SK-N-MC (cell line): ENCODE measurements around the gene ADIPOR2.

ENCODE experiments used
- DNase-seq: peaks from one replicate; pipeline ENCODE4 v3.0.0-alpha.2; 2011; ENCODE audit warnings: low read depth, low spot score
- H3K27ac ChIP-seq: fragments of 200-600 bp; sonication (generic); 2 replicates; pipeline ENCODE4 v1.5.1; 2016; ENCODE audit warnings: mixed run types
- H3K36me3 ChIP-seq: fragments of 200-600 bp; sonication (generic); 2 replicates; pipeline ENCODE4 v1.6.1; 2017; ENCODE audit warnings: antibody characterized with exemption, low read length, mixed read lengths; ENCODE audit not compliant: insufficient read depth
- H3K4me3 ChIP-seq: fragments of 200-600 bp; sonication (generic); 2 replicates; pipeline ENCODE4 v1.5.1; 2016
- H3K9ac ChIP-seq: fragments of 200-600 bp; sonication (generic); 2 replicates; pipeline ENCODE4 v1.8.0; 2017; ENCODE audit warnings: mixed run types, mixed read lengths; ENCODE audit not compliant: insufficient read length
- H3K9me3 ChIP-seq: fragments of 200-600 bp; sonication (generic); 2 replicates; pipeline ENCODE4 v1.6.1; 2017; ENCODE audit warnings: low read depth, mild to moderate bottlenecking, antibody characterized with exemption, low read length, moderate library complexity, mixed read lengths
- EZH2 ChIP-seq: fragments of 200-600 bp; sonication (generic); IDR thresholded peaks from one replicate; pipeline ENCODE4 v1.6.1; 2017; ENCODE audit warnings: antibody characterized with exemption
- FOXP2 ChIP-seq: optimal IDR thresholded peaks from 2 replicates; pipeline ENCODE3; 2011; ENCODE audit warnings: mild to moderate bottlenecking, moderate library complexity; ENCODE audit not compliant: insufficient read depth; ENCODE audit errors: extremely low read length, control extremely low read depth
- POLR2AphosphoS5 ChIP-seq: IDR thresholded peaks from 2 replicates; pipeline ENCODE4 v1.6.1; 2012; ENCODE audit warnings: mild to moderate bottlenecking, low read depth, low read length, borderline replicate concordance

The ADIPOR2 gene

GRCh38 chr12:1806301-1807086 is 115.6 kb downstream of the ADIPOR2 start:
- Histone ChIP-seq H3K4me3 (no peak overlapping the region), H3K27ac (no peak overlapping the region), H3K9ac (no peak overlapping the region), H3K9me3 (no peaks in the 10 kb centered on the region), H3K36me3 (no peaks in the 10 kb centered on the region)
- TF ChIP-seq EZH2 (no peak), POLR2AphosphoS5 (no peak), FOXP2 (no peak)
- DNase-seq = no peak

DNA sequence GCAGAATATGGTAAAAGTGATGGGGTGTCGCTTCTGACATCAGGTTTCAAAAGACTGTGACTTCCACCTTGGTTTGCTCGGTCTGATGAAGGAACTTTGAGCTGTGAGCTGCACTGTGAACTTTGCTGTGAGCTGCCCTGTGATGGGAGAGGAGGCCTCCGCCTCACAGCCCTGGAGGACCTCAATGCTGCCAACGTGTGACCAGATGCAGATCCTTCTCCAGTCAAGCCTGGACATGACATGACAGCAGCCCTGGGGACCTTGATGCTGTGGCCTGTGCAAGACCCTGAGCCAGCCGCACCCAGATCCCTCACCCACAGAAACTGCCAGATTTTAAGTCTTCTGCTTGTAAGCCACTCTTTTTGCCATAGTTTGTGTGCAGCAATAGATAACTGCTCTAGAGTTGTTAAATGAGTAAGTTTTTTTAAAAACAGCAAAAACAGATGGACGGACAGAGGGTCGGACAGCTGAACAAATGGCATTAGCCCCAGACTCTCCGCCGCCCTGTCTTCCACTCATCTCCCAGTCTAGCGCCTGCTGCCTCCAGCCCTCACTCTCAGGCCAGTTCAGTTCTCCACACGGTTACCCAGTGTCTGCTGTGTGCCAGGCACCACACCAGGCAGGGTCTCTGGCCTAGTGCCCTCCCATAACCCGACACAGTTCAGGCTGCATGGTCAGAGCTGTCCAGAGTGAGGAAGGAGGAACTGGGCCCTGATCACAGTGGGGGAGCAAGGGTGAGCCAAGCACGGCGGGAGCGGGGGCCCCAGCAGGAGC is 116.4 kb downstream of the ADIPOR2 start:
- no peaks in the 10 kb centered on the region for H3K9me3 ChIP-seq
- TF ChIP-seq EZH2 (no peak), FOXP2 (no peak), POLR2AphosphoS5 (no peak)
- no peak overlapping the region for H3K4me3 ChIP-seq
- DNase-seq = no peak
- no peaks in the 10 kb centered on the region for H3K36me3 ChIP-seq
- no peak overlapping the region for H3K27ac ChIP-seq
- no peak overlapping the region for H3K9ac ChIP-seq

- no peaks in the 10 kb centered on the region for H3K36me3 ChIP-seq
- no peak overlapping the region for H3K9ac ChIP-seq
- no peaks in the 10 kb centered on the region for H3K9me3 ChIP-seq
- no peak overlapping the region for H3K27ac ChIP-seq
- TF ChIP-seq FOXP2 (no peak), EZH2 (no peak), POLR2AphosphoS5 (no peak)
- no peak overlapping the region for H3K4me3 ChIP-seq
- no peak for DNase-seq
Measured at GRCh38 chr12:1808036-1808797, 117.3 kb downstream of the ADIPOR2 start.

GRCh38 chr12:1808798-1809480 is 118.1 kb downstream of the ADIPOR2 start:
- Histone ChIP-seq H3K9me3 (no peaks in the 10 kb centered on the region), H3K4me3 (no peak overlapping the region), H3K36me3 (no peaks in the 10 kb centered on the region), H3K9ac (no peak overlapping the region), H3K27ac (no peak overlapping the region)
- DNase-seq = no peak
- TF ChIP-seq FOXP2 = no peak
- no peak for TF ChIP-seq POLR2AphosphoS5
- no peak for TF ChIP-seq EZH2

- TF ChIP-seq EZH2 = no peak
- no peaks in the 10 kb centered on the region for H3K9me3 ChIP-seq
- DNase-seq = no peak
- H3K36me3 ChIP-seq = no peaks in the 10 kb centered on the region
- no peak overlapping the region for H3K9ac ChIP-seq
- H3K27ac ChIP-seq = no peak overlapping the region
- H3K4me3 ChIP-seq = no peak overlapping the region
Measured at GRCh38 chr12:1809591-1810190, 118.8 kb downstream of the ADIPOR2 start.

DNA sequence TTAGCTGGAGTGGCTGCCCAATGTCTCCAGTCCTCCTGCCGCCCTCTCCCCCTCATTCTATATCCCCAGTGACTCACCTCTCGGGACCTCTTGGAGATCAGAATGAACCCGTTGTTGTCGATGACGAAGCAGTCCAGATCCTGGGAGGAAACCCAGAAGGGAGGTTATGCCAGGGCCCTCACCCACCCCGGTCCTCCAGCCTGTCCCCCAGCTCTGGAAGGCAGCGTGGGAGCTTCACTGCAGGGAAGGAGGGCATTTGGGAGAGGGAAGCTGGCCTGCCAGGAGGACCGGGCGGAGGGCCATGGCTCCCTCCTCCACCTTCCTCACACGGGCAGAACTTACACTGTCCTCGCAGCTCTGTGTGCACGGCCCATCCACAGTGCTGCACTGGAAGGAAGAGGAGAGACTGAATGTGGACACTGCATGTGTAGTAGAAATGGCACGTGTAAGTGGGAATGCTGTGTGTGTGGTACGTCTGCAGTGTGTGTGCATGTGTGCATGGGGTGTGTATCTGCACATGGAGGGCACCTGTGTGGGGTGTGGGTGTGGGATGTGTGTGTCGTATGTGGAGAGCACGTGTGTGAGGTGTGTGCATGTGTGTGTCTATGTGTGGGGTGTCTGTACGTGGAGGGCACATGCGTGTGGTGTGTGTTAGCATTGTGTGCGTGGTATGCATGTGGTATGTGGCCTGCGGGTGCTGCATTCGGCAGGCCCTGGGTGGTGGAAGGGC is 119.5 kb downstream of the ADIPOR2 start:
- no peak for DNase-seq
- no peak overlapping the region for H3K4me3 ChIP-seq
- TF ChIP-seq EZH2 (no peak), FOXP2 (no peak), POLR2AphosphoS5 (no peak)
- H3K9ac ChIP-seq = no peak overlapping the region
- no peaks in the 10 kb centered on the region for H3K9me3 ChIP-seq
- H3K27ac ChIP-seq = no peak overlapping the region
- H3K36me3 ChIP-seq = no peaks in the 10 kb centered on the region

- no peak for TF ChIP-seq FOXP2
- no peak for TF ChIP-seq POLR2AphosphoS5
- no peak for TF ChIP-seq EZH2
- Histone ChIP-seq H3K36me3 (no peaks in the 10 kb centered on the region), H3K9me3 (no peaks in the 10 kb centered on the region), H3K4me3 (no peak overlapping the region), H3K9ac (no peak overlapping the region), H3K27ac (no peak overlapping the region)
- DNase-seq = no peak
Measured at GRCh38 chr12:1810931-1811280, 120.0 kb downstream of the ADIPOR2 start.
